ENCODE measurements around the gene SERPINA1.

DNA sequence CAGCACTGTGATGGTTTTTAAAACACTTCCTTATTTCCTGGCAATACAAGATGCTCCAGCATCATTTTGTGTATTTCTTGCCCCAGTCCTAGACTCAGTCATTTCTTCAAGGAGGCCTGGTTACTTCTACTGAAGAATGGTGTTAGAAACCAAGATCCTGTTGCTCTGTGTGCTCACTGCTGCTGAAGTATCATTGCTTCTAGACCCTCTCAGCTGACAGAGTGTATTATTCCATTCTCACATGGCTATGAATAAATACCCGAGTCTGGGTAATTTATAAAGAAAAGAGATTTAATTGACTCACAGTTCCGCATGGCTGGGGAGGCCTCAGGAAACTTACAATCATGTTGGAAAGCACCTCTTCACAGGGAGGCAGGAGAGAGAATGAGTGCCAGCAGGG, 50.4 kb downstream of the SERPINA1 start:
- no peak for TF ChIP-seq CTCF (conservative IDR thresholded peaks at IDR 0.05)
- TF ChIP-seq ZFX (IDR thresholded peaks at IDR 0.05), result no peak

All from C4-2B (cell line).